Endothelial cell (in vitro differentiated cells): Measurements from ENCODE around the gene KCNQ1OT1. TPM values are rescaled to one million over a fixed set of nuclear protein-coding genes. Genes with fewer than 3 reads are reported as not detected.

Source experiments
- DNase-seq: peaks from one replicate; pipeline ENCODE4 v3.0.0; 2021; ENCODE audit warnings: low spot score
- H3K27ac Mint-ChIP-seq: one replicate; pipeline ENCODE4 v1.8.0; 2021; ENCODE audit warnings: mixed read lengths, inconsistent platforms; ENCODE audit not compliant: unreplicated experiment
- H3K27me3 Mint-ChIP-seq: one replicate; pipeline ENCODE4 v1.8.0; 2021; ENCODE audit warnings: mild to moderate bottlenecking, moderate library complexity, mixed read lengths, inconsistent platforms; ENCODE audit not compliant: unreplicated experiment
- H3K36me3 Mint-ChIP-seq: one replicate; pipeline ENCODE4 v1.8.0; 2021; ENCODE audit warnings: mild to moderate bottlenecking, low read depth, mixed read lengths, inconsistent platforms; ENCODE audit not compliant: unreplicated experiment
- H3K4me1 Mint-ChIP-seq: one replicate; pipeline ENCODE4 v1.8.0; 2021; ENCODE audit warnings: mild to moderate bottlenecking, mixed read lengths, inconsistent platforms; ENCODE audit not compliant: unreplicated experiment
- H3K4me3 Mint-ChIP-seq: one replicate; pipeline ENCODE4 v1.8.0; 2021; ENCODE audit warnings: mild to moderate bottlenecking, mixed read lengths, inconsistent platforms; ENCODE audit not compliant: unreplicated experiment
- H3K9me3 Mint-ChIP-seq: one replicate; pipeline ENCODE4 v1.8.0; 2021; ENCODE audit warnings: mixed read lengths, inconsistent platforms; ENCODE audit not compliant: unreplicated experiment
- CTCF ChIP-seq: fragments of 200-600 bp; sonication (generic); IDR thresholded peaks from one replicate; pipeline ENCODE4 v1.5.0; 2021; ENCODE audit warnings: antibody characterized with exemption; ENCODE audit not compliant: unreplicated experiment
- total RNA-seq: library from RNA; stranded (reverse); fragmentation: NEBNext Ultra II Directional; extraction: Animal tissue kit (Norgen Biotek cat#: 25700); gene quantifications from one replicate; pipeline ENCODE4 v1.2.1, GENCODE V29; 2021; ENCODE audit not compliant: unreplicated experiment

Gene KCNQ1OT1
- total RNA-seq, 1 donor from 2014 or later, result 1.2 TPM

DNA sequence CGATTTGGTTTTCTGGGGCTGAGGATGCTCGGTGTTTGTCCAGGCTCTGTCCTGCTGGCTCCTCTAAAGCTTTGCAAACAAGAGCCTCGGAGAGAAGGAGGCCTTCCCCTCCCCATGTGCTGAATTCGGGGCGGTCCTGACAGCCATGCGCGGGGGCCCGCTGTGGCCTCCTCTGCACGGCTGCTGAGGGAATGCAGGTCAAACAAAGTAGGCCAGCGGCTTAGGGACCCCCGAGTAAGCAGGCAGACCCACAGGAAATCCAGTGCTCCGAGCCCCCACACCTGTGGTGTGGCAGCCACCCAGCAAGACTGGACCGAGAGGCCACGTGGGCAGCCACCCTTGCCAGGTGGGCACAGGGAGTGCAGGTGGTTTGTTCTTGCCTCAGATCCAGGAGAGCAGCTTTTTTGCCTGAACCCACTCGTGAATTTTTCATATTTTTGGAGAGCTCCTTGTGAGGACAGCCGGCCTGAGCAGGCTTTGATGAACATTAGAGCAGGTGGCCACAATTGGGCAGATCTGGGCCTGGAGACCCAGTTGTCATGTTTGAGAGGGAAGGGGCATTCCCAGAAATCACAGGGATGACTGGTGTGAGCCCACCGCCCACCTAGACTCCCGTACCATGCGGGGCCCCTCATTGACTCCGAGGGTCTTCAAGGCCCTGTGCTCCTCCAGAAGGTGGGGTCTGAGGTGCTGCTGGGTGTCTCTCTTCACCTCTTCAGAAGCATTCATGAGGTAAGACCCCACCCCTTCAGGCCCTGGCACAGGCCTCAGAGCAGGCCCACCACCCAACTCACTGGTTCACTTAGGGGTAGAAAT is 43.0 kb upstream of the KCNQ1OT1 start:
- Mint-ChIP-seq H3K9me3 (no peaks in the 10 kb centered on the region), H3K27me3 (peaks cover 9% of the 10 kb centered on the region), H3K4me3 (no peak overlapping the region)

DNA sequence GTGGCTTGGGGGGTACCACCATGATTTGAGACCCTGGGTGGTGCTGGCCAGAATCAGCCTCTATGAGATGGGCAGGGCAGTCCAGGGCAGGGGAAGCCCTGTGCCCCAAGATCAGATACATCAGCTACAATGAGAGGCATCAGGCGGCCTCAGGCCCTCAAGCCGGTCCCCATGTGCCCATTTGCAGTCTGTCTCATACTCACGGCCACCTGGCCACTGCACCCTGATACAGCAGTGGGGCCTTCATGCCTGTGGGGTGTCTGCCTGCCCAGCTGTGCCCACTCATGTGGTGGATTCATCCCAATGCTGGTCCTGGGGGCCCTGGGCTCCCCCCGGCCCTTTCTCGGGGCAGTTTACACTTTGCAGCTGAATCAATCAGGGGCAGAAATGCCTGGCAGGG is 42.4 kb upstream of the KCNQ1OT1 start:
- Mint-ChIP-seq H3K27me3 (peaks cover 9% of the 10 kb centered on the region), H3K36me3 (no peaks in the 10 kb centered on the region), H3K27ac (no peak overlapping the region), H3K4me1 (peaks cover 4% of the 10 kb centered on the region), H3K9me3 (no peaks in the 10 kb centered on the region), H3K4me3 (no peak overlapping the region)
- no peak for DNase-seq
- no peak for TF ChIP-seq CTCF

More for the DNA sequence above, 43.0 kb upstream of the KCNQ1OT1 start:
- no peaks in the 10 kb centered on the region for H3K36me3 Mint-ChIP-seq
- TF ChIP-seq CTCF, result no peak
- H3K4me1 Mint-ChIP-seq, result no peaks in the 10 kb centered on the region
- DNase-seq, result no peak
- no peak overlapping the region for H3K27ac Mint-ChIP-seq

DNA sequence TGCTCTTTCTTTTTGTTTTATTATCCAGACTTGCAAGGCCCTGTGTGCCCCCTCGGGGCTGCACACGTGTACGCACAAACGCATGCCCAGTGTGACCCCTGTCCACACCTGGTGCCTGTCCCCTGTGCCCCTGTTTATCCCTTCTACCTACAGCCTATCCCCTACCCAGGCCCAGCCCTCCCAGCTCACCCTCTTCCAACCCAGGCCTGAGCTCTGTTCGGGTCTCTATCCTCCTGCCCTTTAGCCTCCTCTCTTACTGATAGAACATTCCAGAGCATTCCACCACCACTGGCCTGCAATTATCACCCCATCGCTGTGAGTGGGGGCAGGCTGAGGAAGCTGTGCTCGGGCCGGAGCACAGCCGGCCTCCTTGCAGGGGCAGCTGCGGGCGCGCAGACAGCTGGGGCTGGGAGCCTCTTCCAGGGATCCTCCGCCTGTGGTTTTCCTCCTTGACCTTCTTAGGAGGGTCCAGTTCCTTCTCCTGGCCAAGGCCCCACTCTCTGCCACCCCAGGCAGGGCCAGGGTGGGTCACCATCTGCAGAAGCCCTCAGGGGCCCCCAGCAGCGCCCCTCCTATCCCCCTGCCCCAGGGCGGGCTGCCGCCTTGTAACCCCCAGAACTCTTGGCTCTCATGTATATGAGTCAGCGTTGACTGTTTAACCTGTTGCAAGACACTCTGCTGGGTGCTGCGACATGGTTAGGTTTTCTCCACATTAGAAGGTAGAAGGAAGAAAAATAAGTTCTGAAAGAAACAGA is 41.8 kb upstream of the KCNQ1OT1 start:
- no peak overlapping the region for H3K27ac Mint-ChIP-seq

DNA sequence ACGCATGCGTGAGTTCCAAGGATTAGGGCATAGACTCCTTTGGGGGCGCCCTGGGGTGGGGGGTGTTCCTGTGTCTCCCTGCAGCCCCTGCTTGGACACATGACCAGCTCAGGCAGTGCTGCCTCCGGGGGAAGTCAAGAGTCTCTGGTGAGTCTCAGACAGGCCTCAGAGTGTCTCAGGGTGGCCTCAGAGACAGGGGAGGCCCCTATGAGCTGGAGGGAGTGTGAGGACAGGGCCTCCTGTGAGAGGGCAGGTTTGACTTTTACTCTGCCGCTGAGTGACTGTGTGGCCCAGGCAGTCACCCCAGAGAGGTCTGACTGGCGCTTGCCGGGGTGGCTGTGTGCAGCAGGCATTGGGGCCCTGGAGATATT is 41.2 kb upstream of the KCNQ1OT1 start:
- Mint-ChIP-seq H3K4me3 (no peak overlapping the region), H3K36me3 (no peaks in the 10 kb centered on the region), H3K9me3 (no peaks in the 10 kb centered on the region), H3K27ac (no peak overlapping the region), H3K27me3 (peaks cover 6% of the 10 kb centered on the region), H3K4me1 (peaks cover 4% of the 10 kb centered on the region)
- no peak for DNase-seq
- no peak for TF ChIP-seq CTCF

More for the DNA sequence above, 41.8 kb upstream of the KCNQ1OT1 start:
- peaks cover 9% of the 10 kb centered on the region for H3K27me3 Mint-ChIP-seq
- no peaks in the 10 kb centered on the region for H3K36me3 Mint-ChIP-seq
- H3K4me1 Mint-ChIP-seq, result peaks cover 4% of the 10 kb centered on the region
- H3K4me3 Mint-ChIP-seq, result no peak overlapping the region
- TF ChIP-seq CTCF, result no peak
- H3K9me3 Mint-ChIP-seq, result no peaks in the 10 kb centered on the region
- DNase-seq, result no peak
